Epithelial cell of proximal tubule (primary cell): ENCODE data around the gene GTPBP2. TPM values are rescaled to one million over a fixed set of nuclear protein-coding genes. Genes with fewer than 3 reads are reported as not detected.

ENCODE experiments used
- DNase-seq: peaks from one replicate; pipeline ENCODE4 v3.0.0-alpha.2; 2011; ENCODE audit warnings: low read depth
- H3K4me3 ChIP-seq: 2 replicates; pipeline ENCODE4 v1.5.1; 2011; ENCODE audit warnings: low read depth, mild to moderate bottlenecking, low read length
- CTCF ChIP-seq: conservative IDR thresholded peaks from 2 replicates; pipeline ENCODE4 v1.5.1; 2012; ENCODE audit warnings: low read depth, mild to moderate bottlenecking, low read length
- total RNA-seq: library from RNA; depleted of rRNA; stranded (reverse); fragments of >200 nt; gene quantifications from 2 replicates; pipeline ENCODE4 v1.2.3, GENCODE V29; 2015

Gene GTPBP2
- total RNA-seq, 1 donor from 2014 or later: 85.6 TPM

- H3K4me3 ChIP-seq: peak overlapping the region; percentile 100
- peak; percentile 91 for DNase-seq
- no peak for TF ChIP-seq CTCF
Observed at GRCh38 chr6:43629505-43630300, 639 bp upstream of the GTPBP2 start.

- DNase-seq: peak; percentile 19
- no peak for TF ChIP-seq CTCF
- peak overlapping the region; percentile 100 for H3K4me3 ChIP-seq
Observed at GRCh38 chr6:43628393-43629103, 516 bp downstream of the GTPBP2 start.

GRCh38 chr6:43627008-43627825 lies 1.8 kb downstream of the GTPBP2 start:
- peak overlapping the region; percentile 100 for H3K4me3 ChIP-seq
- TF ChIP-seq CTCF: no peak
- DNase-seq: peak; percentile 92

- no peak for TF ChIP-seq CTCF
- no peak overlapping the region for H3K4me3 ChIP-seq
- DNase-seq: no peak
Observed at GRCh38 chr6:43625393-43625992, 3.6 kb downstream of the GTPBP2 start.

- no peak for TF ChIP-seq CTCF
Observed at GRCh38 chr6:43624786-43625288, 4.2 kb downstream of the GTPBP2 start.

More at GRCh38 chr6:43624786-43625288, 4.2 kb downstream of the GTPBP2 start:
- no peak for DNase-seq
- H3K4me3 ChIP-seq: no peak overlapping the region
